K562 (cell line): ENCODE data around the gene PSME1. TPM values are rescaled to one million over a fixed set of nuclear protein-coding genes. Genes with fewer than 3 reads are reported as not detected.

ENCODE experiments used
- ATAC-seq: fragments of 200-7000 bp; cut with Tn5 transposase; 3 replicates; pipeline ENCODE4 v1.9.1; 2020; ENCODE audit warnings: moderate library complexity
- BruUV-seq: library from RNA; stranded (reverse); fragments of 400-500 nt; replicated peaks from 2 replicates; lab custom pipeline; 2021; lab: Mats Ljungman, UMichigan
- CTCF ChIA-PET: fragments of 300-600 bp; formaldehyde crosslinking; extraction: SDS; loops from one replicate; lab custom pipeline; 2021; ENCODE audit warnings: low intra/inter-chr PET ratio; lab: Yijun Ruan, JAX
- POLR2A ChIA-PET: fragments of 300-600, 350-650 bp; sonication (Branson Sonifier 250); formaldehyde crosslinking; extraction: SDS; loops from one replicate; lab custom pipeline; 2021; ENCODE audit warnings: antibody characterized with exemption, inconsistent platforms; lab: Yijun Ruan, JAX
- DNase-seq, 4 experiments: peaks; one replicate each; pipeline versions ENCODE4 v3.0.0 to v3.0.0-alpha.2; 2011 to 2018; ENCODE audit warnings: low spot score in 3 of 4, mixed read lengths in 3 of 4; ENCODE audit errors: extremely low read depth in 1 of 4
- FAIRE-seq: peaks from 2 replicates; lab custom pipeline; 2011; peaks lifted over from hg19 to GRCh38; lab: Jason Lieb, UNC
- H2AFZ ChIP-seq: 2 replicates; pipeline ENCODE4 v1.6.0; 2011; ENCODE audit warnings: low read depth, low read length, control low read depth, inconsistent platforms
- H3K27ac ChIP-seq: fragments of 200-600 bp; 3 replicates; pipeline ENCODE4 v1.8.0; 2011; ENCODE audit warnings: low read depth, mild to moderate bottlenecking, control low read depth, inconsistent platforms, low read length, moderate library complexity, mixed read lengths; ENCODE audit errors: extremely low read depth
- H3K27me3 ChIP-seq, 2 experiments: fragments of 300-600 bp in 1 of 2; 2 replicates in 1 of 2; 3 replicates in 1 of 2; pipeline versions ENCODE4 v1.6.0 to v1.8.0; 2011; ENCODE audit warnings: inconsistent platforms in 2 of 2, low read length in 2 of 2, mild to moderate bottlenecking in 1 of 2, mixed read lengths in 1 of 2, moderate library complexity in 1 of 2; ENCODE audit not compliant: control insufficient read depth in 2 of 2, insufficient read depth in 2 of 2
- H3K36me3 ChIP-seq: fragments of 300-600 bp; 3 replicates; pipeline ENCODE4 v1.8.0; 2011; ENCODE audit warnings: mild to moderate bottlenecking, low read length, inconsistent platforms; ENCODE audit not compliant: control insufficient read depth, insufficient read depth
- H3K4me1 ChIP-seq, 2 experiments: fragments of 200-600 bp in 1 of 2; replicated peaks in 1 of 2; 2 replicates in 1 of 2; 3 replicates in 1 of 2; pipeline versions ENCODE4 v1.5.1 to v1.8.0; 2011; ENCODE audit warnings: inconsistent platforms in 2 of 2, low read length in 2 of 2, mild to moderate bottlenecking in 1 of 2, mixed read lengths in 1 of 2, moderate library complexity in 1 of 2; ENCODE audit not compliant: control insufficient read depth in 2 of 2, insufficient read depth in 2 of 2
- H3K4me2 ChIP-seq: 2 replicates; pipeline ENCODE4 v1.6.1; 2011; ENCODE audit warnings: low read length, control low read depth, inconsistent platforms, mixed read lengths; ENCODE audit not compliant: insufficient read depth
- H3K4me3 ChIP-seq: fragments of 200-600 bp; sonication (generic), shearing (Covaris generic); 2 replicates; pipeline ENCODE4 v1.5.1; 2016; ENCODE audit warnings: control low read depth, inconsistent platforms
- H3K79me2 ChIP-seq: fragments of 200-600 bp; 3 replicates; pipeline ENCODE4 v1.8.0; 2011; ENCODE audit warnings: low read length, inconsistent platforms; ENCODE audit not compliant: control insufficient read depth, insufficient read depth
- H3K9ac ChIP-seq, 2 experiments: 2 replicates each; pipeline versions ENCODE4 v1.6.0 to v1.6.1; 2011; ENCODE audit warnings: low read depth in 2 of 2, low read length in 2 of 2, control low read depth in 1 of 2, inconsistent platforms in 1 of 2, mild to moderate bottlenecking in 1 of 2, mixed read lengths in 1 of 2; ENCODE audit not compliant: insufficient read depth in 1 of 2
- H3K9me1 ChIP-seq: one replicate; pipeline ENCODE4 v1.6.0; 2011; ENCODE audit warnings: inconsistent platforms, mild to moderate bottlenecking, low read length, moderate library complexity; ENCODE audit not compliant: control insufficient read depth, insufficient read depth
- H3K9me3 ChIP-seq: replicated peaks from 2 replicates; pipeline ENCODE4 v1.5.1; 2011; ENCODE audit warnings: low read depth, low read length, inconsistent platforms; ENCODE audit not compliant: control insufficient read depth, insufficient read depth
- H4K20me1 ChIP-seq: replicated peaks from 2 replicates; pipeline ENCODE4 v1.6.1; 2011; ENCODE audit warnings: low read length, inconsistent platforms, mixed read lengths; ENCODE audit not compliant: control insufficient read depth, insufficient read depth
- ETV6 ChIP-seq, 3 experiments: fragments of 150-350 bp in 1 of 3; sonication (generic) in 1 of 3; formaldehyde crosslinking in 1 of 3; IDR thresholded peaks; 2 replicates each; pipeline versions ENCODE4 v1.6.1 to v1.8.0; 2014 to 2022; ENCODE audit warnings: borderline replicate concordance in 2 of 3, low read depth in 2 of 3, antibody characterized with exemption in 1 of 3, low read length in 1 of 3, mild to moderate bottlenecking in 1 of 3, missing genetic modification reagents in 1 of 3
- HMGXB4 ChIP-seq: sonication (generic); formaldehyde crosslinking; IDR thresholded peaks from 2 replicates; pipeline ENCODE4 v1.8.1; 2023; ENCODE audit warnings: mild to moderate bottlenecking, missing genetic modification reagents
- RBFOX2 ChIP-seq: fragments of 200-400 bp; formaldehyde crosslinking; IDR thresholded peaks from 2 replicates; pipeline ENCODE4 v1.6.1; 2017; ENCODE audit warnings: low read depth, mild to moderate bottlenecking, low read length, moderate library complexity
- TAL1 ChIP-seq: fragments of 450-650 bp; IDR thresholded peaks from 2 replicates; pipeline ENCODE4 v1.6.1; 2016; ENCODE audit warnings: mild to moderate bottlenecking
- ZNF311 ChIP-seq: fragments of 250-450 bp; sonication (Bioruptor Pico); IDR thresholded peaks from 2 replicates; pipeline ENCODE4 v1.4.0; 2020; ENCODE audit warnings: mild to moderate bottlenecking, moderate library complexity
- WGBS: fragments of 100-300 bp; shearing (Covaris generic); methylation state at CpG from one replicate; pipeline ENCODE4 v1.1.6; 2016; ENCODE audit warnings: low coverage, mixed read lengths; ENCODE audit not compliant: insufficient coverage; ENCODE audit errors: missing lambda C conversion rate; 5-methylcytosine and 5-hydroxymethylcytosine counted together
- in situ Hi-C: fragments of 300-500 bp; cut with MboI; formaldehyde crosslinking; loops from 4 replicates; pipeline ENCODE4 v1.15.0; 2018; ENCODE audit warnings: inconsistent platforms, mixed read lengths
- intact Hi-C: fragments of 100-400 bp; cut with micrococcal nuclease; formaldehyde crosslinking; loops from 2 replicates; pipeline ENCODE4 v1.14.2; 2022
- polyA plus RNA-seq, 8 experiments: library from polyadenylated mRNA; depleted of rRNA in 4 of 8; stranded (reverse) in 5 of 8; unstranded in 3 of 8; fragments of >200 nt; fragmentation: Nextera tagmentation in 2 of 8; fragmentation: Illumina TruSeq in 1 of 8; extraction: Ambion mirVana in 2 of 8; extraction: Trizol in 1 of 8; gene quantifications; 2 replicates each; pipeline versions ENCODE4 v1.2.1 to v1.2.3, GENCODE V29; 2011 to 2014; ENCODE audit warnings: inconsistent platforms in 1 of 8, missing spikeins in 1 of 8
- total RNA-seq, 7 experiments: library from RNA; depleted of rRNA in 6 of 7; stranded (reverse); fragments of >200 nt in 6 of 7; fragmentation: Illumina TruSeq in 2 of 7; extraction: Trizol in 2 of 7; gene quantifications; 2 replicates each; pipeline versions ENCODE4 v1.2.1 to v1.2.3, GENCODE V29; 2011 to 2021; ENCODE audit warnings: low replicate concordance in 1 of 7
- TF ChIP-seq, protein P1 (sequence below), 2 experiments: fragments of 450-650 bp; formaldehyde crosslinking in 1 of 2; IDR thresholded peaks; 2 replicates each; pipeline versions ENCODE4 v1.4.0 to v1.6.1; 2014 to 2020; ENCODE audit warnings: mild to moderate bottlenecking in 2 of 2, borderline replicate concordance in 1 of 2, low read depth in 1 of 2

Gene PSME1
- total and polyA plus RNA-seq, 9 of the 15 experiments (the other 6 are each of a cell fraction or from before 2014, with no cell fraction given): 20.3 to 180 (median 67.5) TPM

GRCh38 chr14:24094841-24095270, 41.1 kb upstream of the PSME1 start (continued):
- TF ChIP-seq ETV6 (IDR thresholded peaks at IDR 0.05; ENCODE audit: borderline replicate concordance in 1 of 2, low read depth in 2 of 2, low read length in 1 of 2) (no peak), ETV6 (CRISPR knock-in tag; IDR thresholded peaks at IDR 0.05; ENCODE audit: borderline replicate concordance) (no peak), RBFOX2 (peak; percentile 31), ZNF311 (CRISPR knock-in tag) (no peak), TAL1 (no peak), HMGXB4 (0 out of 2 replicates have a peak, but pooled peaks have one; percentile 6)

DNA sequence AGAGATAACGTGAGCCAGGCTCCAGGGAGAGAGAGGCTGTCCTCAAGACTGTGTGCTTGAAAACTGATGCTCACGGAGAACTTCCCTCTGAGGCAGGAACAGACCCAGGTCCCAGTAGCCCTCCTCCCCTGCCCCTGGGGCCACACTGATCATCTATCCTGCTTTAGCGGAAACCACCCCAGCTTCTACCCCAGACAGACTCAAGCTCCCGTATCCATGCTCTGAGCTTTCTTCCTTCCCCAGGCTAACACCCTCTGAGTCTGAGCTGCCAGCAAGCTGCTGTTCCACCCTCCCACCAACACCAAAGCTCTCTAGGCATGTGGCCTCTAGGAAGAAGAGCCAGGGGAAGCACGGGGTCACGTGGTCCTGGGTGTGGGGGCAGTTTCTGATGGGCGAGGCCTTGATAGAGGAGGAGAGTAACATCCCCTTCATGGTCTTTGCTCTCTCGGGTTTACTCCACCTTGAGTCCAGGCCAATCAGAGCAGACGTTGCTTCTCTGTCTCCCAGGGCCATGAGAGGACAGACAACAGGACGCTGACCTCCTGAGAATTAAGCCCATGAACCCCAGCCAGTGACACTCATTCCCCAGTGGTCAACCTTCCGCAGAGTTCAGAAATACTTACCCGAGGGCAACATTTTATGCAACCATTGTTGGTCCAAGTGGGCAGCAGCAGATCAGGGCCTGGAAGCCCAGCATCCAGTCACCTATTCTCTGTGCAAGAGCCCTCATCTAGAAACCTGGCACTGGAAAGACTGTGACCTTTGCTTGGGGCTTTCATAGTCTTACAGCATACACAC, 40.5 kb upstream of the PSME1 start:
- peak; percentile 97 for FAIRE-seq
- TF ChIP-seq, protein P1, sequence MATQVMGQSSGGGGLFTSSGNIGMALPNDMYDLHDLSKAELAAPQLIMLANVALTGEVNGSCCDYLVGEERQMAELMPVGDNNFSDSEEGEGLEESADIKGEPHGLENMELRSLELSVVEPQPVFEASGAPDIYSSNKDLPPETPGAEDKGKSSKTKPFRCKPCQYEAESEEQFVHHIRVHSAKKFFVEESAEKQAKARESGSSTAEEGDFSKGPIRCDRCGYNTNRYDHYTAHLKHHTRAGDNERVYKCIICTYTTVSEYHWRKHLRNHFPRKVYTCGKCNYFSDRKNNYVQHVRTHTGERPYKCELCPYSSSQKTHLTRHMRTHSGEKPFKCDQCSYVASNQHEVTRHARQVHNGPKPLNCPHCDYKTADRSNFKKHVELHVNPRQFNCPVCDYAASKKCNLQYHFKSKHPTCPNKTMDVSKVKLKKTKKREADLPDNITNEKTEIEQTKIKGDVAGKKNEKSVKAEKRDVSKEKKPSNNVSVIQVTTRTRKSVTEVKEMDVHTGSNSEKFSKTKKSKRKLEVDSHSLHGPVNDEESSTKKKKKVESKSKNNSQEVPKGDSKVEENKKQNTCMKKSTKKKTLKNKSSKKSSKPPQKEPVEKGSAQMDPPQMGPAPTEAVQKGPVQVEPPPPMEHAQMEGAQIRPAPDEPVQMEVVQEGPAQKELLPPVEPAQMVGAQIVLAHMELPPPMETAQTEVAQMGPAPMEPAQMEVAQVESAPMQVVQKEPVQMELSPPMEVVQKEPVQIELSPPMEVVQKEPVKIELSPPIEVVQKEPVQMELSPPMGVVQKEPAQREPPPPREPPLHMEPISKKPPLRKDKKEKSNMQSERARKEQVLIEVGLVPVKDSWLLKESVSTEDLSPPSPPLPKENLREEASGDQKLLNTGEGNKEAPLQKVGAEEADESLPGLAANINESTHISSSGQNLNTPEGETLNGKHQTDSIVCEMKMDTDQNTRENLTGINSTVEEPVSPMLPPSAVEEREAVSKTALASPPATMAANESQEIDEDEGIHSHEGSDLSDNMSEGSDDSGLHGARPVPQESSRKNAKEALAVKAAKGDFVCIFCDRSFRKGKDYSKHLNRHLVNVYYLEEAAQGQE (IDR thresholded peaks at IDR 0.05; ENCODE audit: borderline replicate concordance): peak; percentile 55
- TF ChIP-seq, protein P1 (CRISPR knock-in tag; IDR thresholded peaks at IDR 0.05; ENCODE audit: low read depth): no peak

More for the DNA sequence above, 40.5 kb upstream of the PSME1 start:
- Histone ChIP-seq H3K27me3 (no peaks in the 10 kb centered on the region), H3K4me3 (peak overlapping the region; percentile 99), H4K20me1 (0 out of 2 replicates have a peak, but pooled peaks cover 2% of the 10 kb centered on the region), H3K79me2 (peaks cover 29% of the 10 kb centered on the region), H3K36me3 (peaks cover 38% of the 10 kb centered on the region; the same call in 2 of the 3 replicates), H3K4me2 (peak overlapping the region; percentile 95), H3K4me1 (peaks cover 20 to 22% of the 10 kb centered on the region in 2 experiments; a peak in 4 of 5 replicates), H2AFZ (peak overlapping the region; percentile 77), H3K9me3 (no peaks in the 10 kb centered on the region), H3K9ac (peak overlapping the region; percentile 96 to 100), H3K9me1 (no peaks in the 10 kb centered on the region), H3K27ac (peak overlapping the region; percentile 98)
- ChIA-PET POLR2A (interaction anchor here (0.8 to 5.8 kb wide), 11 partner anchors 8 to 147 kb away, joined by 3 to 40 read pairs (median 5); partner anchors contain the start of genes PSME1, RNF31, TINF2 and TM9SF1), CTCF (no interaction called here)
- intact Hi-C loops (loop anchor here (2.0 to 10.0 kb wide), 3 partner anchors 19 to 81 kb away; partner anchors contain the start of genes DCAF11, EMC9, NRL and PSME2), in situ Hi-C loops (no loop called here)
- TSS peak; percentile 54 for BruUV-seq
- DNase-seq: peak; percentile 77 to 91 (median 83)
- WGBS: 0% methylated on average over 12 of the region's 12 CpGs
- peak; percentile 65 for ATAC-seq
